Measurements from ENCODE around the gene ATOH1.

- TF ChIP-seq CTCF (conservative IDR thresholded peaks at IDR 0.05; ENCODE audit: low read depth, low read length) (no peak), POLR2A (IDR thresholded peaks at IDR 0.05; ENCODE audit: low read depth, low read length) (no peak), MAZ (IDR thresholded peaks at IDR 0.05; ENCODE audit: borderline replicate concordance, low read depth, low read length) (no peak), FOS (IDR thresholded peaks at IDR 0.05; ENCODE audit: low read depth, low read length) (no peak), RFX5 (IDR thresholded peaks at IDR 0.05; ENCODE audit: low read depth, low read length) (no peak), RAD21 (IDR thresholded peaks at IDR 0.05; ENCODE audit: low read length) (no peak), CEBPB (IDR thresholded peaks at IDR 0.05; ENCODE audit: low read depth, low read length) (no peak), MXI1 (IDR thresholded peaks at IDR 0.05; ENCODE audit: borderline replicate concordance, low read depth, low read length) (no peak), SMC3 (IDR thresholded peaks at IDR 0.05; ENCODE audit: low read depth, low read length) (no peak)
Observed at GRCh38 chr4:93831716-93832496, 3.4 kb downstream of the ATOH1 start.

Data from IMR-90 (cell line).